PFSK-1 (cell line): Measurements from ENCODE around the gene ITPKB.
A peak's percentile ranks its signal among the peaks of the same experiment; 100 is the strongest.

Experiments
- FOXP2 ChIP-seq: optimal IDR thresholded peaks from 2 replicates; pipeline ENCODE3; 2011; ENCODE audit warnings: borderline replicate concordance, control low read depth, inconsistent platforms; ENCODE audit not compliant: insufficient read depth; ENCODE audit errors: extremely low read length, extremely low read depth
- POLR2AphosphoS5 ChIP-seq: IDR thresholded peaks from 2 replicates; pipeline ENCODE4 v1.6.1; 2012; ENCODE audit warnings: low read depth, mild to moderate bottlenecking, control low read depth, low read length, moderate library complexity
- REST ChIP-seq, 2 experiments: IDR thresholded peaks; 2 replicates each; pipeline versions ENCODE4 v1.6.1 to v1.8.0; 2011 to 2012; ENCODE audit warnings: low read depth in 2 of 2, low read length in 2 of 2, control low read depth in 1 of 2, inconsistent platforms in 1 of 2, mild to moderate bottlenecking in 1 of 2, moderate library complexity in 1 of 2; ENCODE audit not compliant: insufficient read depth in 1 of 2
- SIN3A ChIP-seq: IDR thresholded peaks from 2 replicates; pipeline ENCODE4 v1.6.1; 2012; ENCODE audit warnings: mild to moderate bottlenecking, low read length, moderate library complexity, borderline replicate concordance; ENCODE audit not compliant: insufficient read depth
- TAF1 ChIP-seq: IDR thresholded peaks from 2 replicates; pipeline ENCODE4 v1.6.1; 2012; ENCODE audit warnings: low read length, control low read depth, borderline replicate concordance; ENCODE audit not compliant: insufficient read depth

Gene ITPKB

GRCh38 chr1:226784081-226785049 is 45.3 kb upstream of the ITPKB start:
- no peak for TF ChIP-seq TAF1
- no peak for TF ChIP-seq FOXP2
- no peak for TF ChIP-seq SIN3A
- TF ChIP-seq REST (IDR thresholded peaks at IDR 0.05; ENCODE audit: insufficient read depth in 1 of 2, low read depth in 2 of 2, low read length in 2 of 2), result no peak
- no peak for TF ChIP-seq POLR2AphosphoS5

- TF ChIP-seq TAF1, result no peak
- no peak for TF ChIP-seq POLR2AphosphoS5
- TF ChIP-seq FOXP2, result no peak
- no peak for TF ChIP-seq SIN3A
- no peak for TF ChIP-seq REST (IDR thresholded peaks at IDR 0.05; ENCODE audit: insufficient read depth in 1 of 2, low read depth in 2 of 2, low read length in 2 of 2)
Observed at GRCh38 chr1:226782845-226783601, 43.9 kb upstream of the ITPKB start.

GRCh38 chr1:226781937-226782609 is 43.0 kb upstream of the ITPKB start:
- TF ChIP-seq REST (IDR thresholded peaks at IDR 0.05; ENCODE audit: insufficient read depth in 1 of 2, low read depth in 2 of 2, low read length in 2 of 2), result peak in 1 of 2 experiments; percentile 82; a peak in 2 of 4 replicates
- TF ChIP-seq TAF1, result no peak
- TF ChIP-seq FOXP2, result no peak

GRCh38 chr1:226779561-226779960 is 40.5 kb upstream of the ITPKB start:
- TF ChIP-seq TAF1 (no peak), REST (IDR thresholded peaks at IDR 0.05; ENCODE audit: insufficient read depth in 1 of 2, low read depth in 2 of 2, low read length in 2 of 2) (no peak), POLR2AphosphoS5 (no peak), FOXP2 (no peak), SIN3A (no peak)
